HG03571 (cell line): ENCODE measurements around the gene ARHGAP44.
A peak's percentile ranks its signal among the peaks of the same experiment; 100 is the strongest.
"Not testable (repeated sequence)": the region's sequence is repeated elsewhere in the genome, so short reads cannot be mapped to it uniquely, and the experiment has no call there.

ENCODE experiments used
- ATAC-seq: cut with Tn5 transposase; IDR thresholded peaks from one replicate; pipeline ENCODE4 v1.9.1; 2021; ENCODE audit not compliant: unreplicated experiment

ARHGAP44 gene

GRCh38 chr17:12815642-12816141 lies 26.4 kb downstream of the ARHGAP44 start:
- peak; percentile 99 for ATAC-seq

- no peak for ATAC-seq
Measured at GRCh38 chr17:12821376-12821940, 32.2 kb downstream of the ARHGAP44 start.

GRCh38 chr17:12826431-12826830 lies 37.1 kb downstream of the ARHGAP44 start:
- no peak for ATAC-seq

GRCh38 chr17:12830777-12831247 lies 41.5 kb downstream of the ARHGAP44 start:
- ATAC-seq, result no peak

GRCh38 chr17:12831839-12832238 lies 42.5 kb downstream of the ARHGAP44 start:
- no peak for ATAC-seq

DNA sequence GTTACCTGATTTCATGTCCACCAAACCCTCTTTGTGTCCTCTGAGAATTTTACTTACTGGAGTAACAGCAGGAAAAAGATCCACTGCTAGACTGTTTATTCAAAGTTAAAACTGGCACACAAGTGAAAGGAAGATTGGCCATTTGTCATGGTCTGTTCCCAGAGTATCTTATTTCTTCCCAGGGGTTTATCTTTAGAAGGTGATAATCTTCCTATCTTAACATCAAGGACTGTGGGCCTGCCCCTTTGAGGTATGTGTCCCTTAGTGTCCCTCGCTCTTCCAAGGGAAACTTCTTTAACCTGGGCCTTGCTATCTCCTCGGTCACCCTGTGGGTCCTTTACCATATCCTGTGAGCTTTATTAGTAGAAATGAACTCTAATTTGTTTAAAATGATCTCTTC lies 49.7 kb downstream of the ARHGAP44 start:
- no peak for ATAC-seq

DNA sequence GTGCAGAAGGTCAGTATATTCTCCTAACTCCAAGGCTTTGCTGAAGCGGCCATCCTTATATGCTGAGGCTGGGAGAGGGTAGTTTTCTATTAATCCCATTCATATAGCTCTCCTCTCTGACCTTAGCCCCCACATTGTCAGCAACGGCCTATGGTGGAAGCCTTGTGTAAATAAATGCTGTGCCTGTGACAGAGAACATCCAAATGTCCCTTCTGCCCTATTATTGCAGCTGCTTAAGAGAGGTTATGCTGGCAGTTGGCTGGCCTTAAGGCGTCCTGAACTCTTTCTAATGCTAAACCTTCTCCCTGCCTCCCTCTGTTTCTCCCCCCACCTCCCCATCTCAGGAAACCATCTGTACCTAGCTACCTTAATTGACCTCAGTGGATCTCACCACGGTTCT lies 53.6 kb downstream of the ARHGAP44 start:
- no peak for ATAC-seq

DNA sequence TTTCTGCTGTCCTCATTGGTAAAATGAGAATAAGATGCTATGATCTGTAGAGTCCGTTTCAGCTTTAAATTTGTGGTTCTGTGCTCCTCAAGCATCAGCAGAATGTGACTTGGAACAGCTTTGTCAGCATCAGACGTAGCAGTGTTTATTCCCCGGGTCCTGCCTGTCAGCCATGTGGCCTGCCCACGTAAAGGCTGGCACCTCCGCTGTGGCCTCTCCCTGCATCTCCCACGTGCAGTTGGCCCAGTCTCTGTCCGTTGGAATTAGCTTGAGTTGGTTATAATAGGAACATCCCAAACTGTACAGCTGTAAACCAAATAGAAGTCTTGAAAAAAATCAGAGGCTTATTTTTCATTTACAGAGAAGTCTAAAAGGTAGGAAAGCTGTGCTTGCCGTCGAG lies 61.7 kb downstream of the ARHGAP44 start:
- no peak for ATAC-seq

GRCh38 chr17:12851901-12852435 lies 62.7 kb downstream of the ARHGAP44 start:
- no peak for ATAC-seq

- ATAC-seq, result no peak
Measured at GRCh38 chr17:12853921-12854320, 64.6 kb downstream of the ARHGAP44 start.

- ATAC-seq, result no peak
Measured at GRCh38 chr17:12856416-12856815, 67.1 kb downstream of the ARHGAP44 start.

GRCh38 chr17:12857592-12857991 lies 68.3 kb downstream of the ARHGAP44 start:
- ATAC-seq, result no peak

GRCh38 chr17:12859520-12859919 lies 70.2 kb downstream of the ARHGAP44 start:
- ATAC-seq, result no peak

DNA sequence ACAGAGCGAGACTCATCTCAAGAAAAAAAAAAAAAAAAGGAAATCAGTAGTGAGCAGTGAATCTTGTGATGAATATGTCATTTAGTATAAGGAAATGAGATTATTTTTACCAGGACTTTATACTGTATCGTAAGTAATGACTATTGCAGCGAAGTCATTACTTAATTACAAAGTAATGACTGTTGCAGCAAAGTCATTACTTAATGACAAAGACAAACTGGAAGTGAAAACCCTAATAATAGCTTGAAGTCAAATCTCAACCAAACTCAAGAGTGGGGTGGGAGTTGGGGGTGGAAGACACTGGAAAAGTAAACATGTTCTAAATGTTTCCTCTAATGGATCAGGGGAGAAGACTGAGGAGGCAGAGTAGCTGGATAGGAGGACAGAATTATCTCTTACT lies 76.5 kb downstream of the ARHGAP44 start:
- ATAC-seq, result no peak

- ATAC-seq, result no peak
Measured at GRCh38 chr17:12866244-12866643, 76.9 kb downstream of the ARHGAP44 start.

DNA sequence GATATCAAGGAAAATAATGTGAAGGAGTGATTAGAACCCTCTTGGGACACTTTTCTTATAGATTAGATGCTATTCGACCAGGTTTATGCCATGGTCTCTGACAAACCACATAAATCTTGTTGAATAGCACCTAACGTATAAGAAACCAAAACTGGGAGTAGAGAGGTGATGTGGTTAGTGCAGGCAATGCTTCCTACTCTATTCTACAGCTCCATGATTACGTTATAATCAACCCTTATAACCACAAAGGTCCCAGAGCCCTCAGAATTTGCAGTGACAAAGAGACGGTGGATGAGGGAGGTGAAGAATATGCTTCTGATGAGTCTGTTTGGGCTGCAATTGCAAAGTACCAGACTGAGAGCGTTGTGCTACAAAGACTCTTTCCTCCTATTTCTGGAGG lies 78.4 kb downstream of the ARHGAP44 start:
- no peak for ATAC-seq

GRCh38 chr17:12873415-12874125 lies 84.3 kb downstream of the ARHGAP44 start:
- not testable (repeated sequence) for ATAC-seq

DNA sequence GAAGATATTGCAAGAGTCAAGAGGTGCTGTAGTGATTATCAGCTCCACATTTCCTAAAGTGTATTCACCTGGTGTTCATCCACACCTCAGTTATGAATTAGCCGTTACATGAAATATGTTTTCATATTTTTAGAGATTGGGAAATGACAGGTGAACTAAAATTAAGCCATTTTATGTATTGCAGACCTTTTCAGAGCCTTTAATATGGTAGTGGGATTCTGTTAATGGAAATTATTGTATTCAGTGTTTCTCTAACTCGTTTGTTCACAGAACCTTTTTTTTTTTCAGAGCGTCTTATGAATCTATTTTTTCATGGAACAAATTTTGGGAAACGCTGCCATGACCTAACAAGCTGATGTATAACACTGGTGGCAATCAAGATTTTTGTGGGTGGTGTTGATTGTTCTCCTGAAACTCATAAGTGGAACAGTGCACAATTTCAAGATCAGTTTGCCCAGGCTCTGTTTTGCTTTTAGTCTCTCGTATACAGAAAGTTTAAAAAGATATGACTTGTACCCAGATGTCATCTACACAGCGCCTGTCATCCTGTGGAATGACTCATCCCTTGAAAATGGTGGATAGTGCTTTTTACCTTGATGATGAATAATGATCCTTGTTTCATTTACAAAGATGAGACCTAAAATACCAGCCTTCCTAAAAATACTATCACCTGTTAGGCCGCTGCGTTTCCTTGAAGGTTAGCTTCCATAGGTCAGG lies 88.8 kb downstream of the ARHGAP44 start:
- no peak for ATAC-seq

- not testable (repeated sequence) for ATAC-seq
Measured at GRCh38 chr17:12879096-12879495, 89.8 kb downstream of the ARHGAP44 start.

DNA sequence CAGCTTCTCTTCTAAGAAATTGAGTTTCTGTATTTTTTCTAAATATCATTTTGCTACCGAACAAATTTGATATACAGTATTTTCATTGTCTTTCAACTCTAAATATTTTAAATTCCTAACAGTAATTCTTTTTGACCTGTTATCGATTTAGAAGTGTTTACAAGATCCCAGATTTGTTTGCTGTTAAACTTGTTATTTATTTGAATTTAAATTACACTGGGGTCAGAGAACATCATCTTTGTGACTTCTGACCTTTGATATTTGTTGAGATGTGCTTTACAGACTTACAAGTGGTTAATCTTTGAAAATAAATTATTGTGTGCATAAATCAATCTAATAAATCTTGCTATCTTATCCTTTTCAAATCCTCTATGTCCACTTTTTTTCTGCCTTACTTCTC lies 94.2 kb downstream of the ARHGAP44 start:
- no peak for ATAC-seq

DNA sequence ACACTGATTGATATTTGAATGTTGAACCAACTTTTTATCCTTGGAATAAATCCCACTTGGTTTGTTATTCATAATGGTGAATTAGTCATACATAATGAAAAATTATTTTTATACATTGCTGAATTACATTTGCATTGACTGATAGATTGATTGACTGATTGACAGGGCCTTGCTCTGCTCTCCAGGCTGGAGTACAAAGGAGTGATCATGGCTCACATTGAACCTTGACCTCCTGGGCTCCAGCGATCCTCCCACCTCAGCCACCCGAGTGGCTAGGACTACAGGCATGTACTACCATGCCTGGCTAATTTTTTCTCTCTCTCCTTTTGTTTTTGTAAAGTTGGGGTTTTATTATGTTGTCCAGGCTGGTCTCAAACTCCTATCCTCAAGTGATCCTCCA lies 97.8 kb downstream of the ARHGAP44 start:
- ATAC-seq, result no peak
